GM18517 (cell line): ENCODE results near the gene SPON2.

Source experiments
- ATAC-seq: cut with Tn5 transposase; IDR thresholded peaks from one replicate; pipeline ENCODE4 v1.9.1; 2021; ENCODE audit warnings: mild to moderate bottlenecking, moderate library complexity; ENCODE audit not compliant: unreplicated experiment

The SPON2 gene

GRCh38 chr4:1172228-1172851, at the start of gene SPON2:
TSS of gene SPON2 (minus strand) at chr4:1172583.
- ATAC-seq = no peak

GRCh38 chr4:1221155-1221870, 48.9 kb upstream of the SPON2 start:
- ATAC-seq = no peak

GRCh38 chr4:1220566-1220965, 48.2 kb upstream of the SPON2 start:
- no peak for ATAC-seq

GRCh38 chr4:1219566-1219950, 47.2 kb upstream of the SPON2 start:
- ATAC-seq = no peak

GRCh38 chr4:1218634-1219565, 46.5 kb upstream of the SPON2 start:
- ATAC-seq = peak; percentile 81

- ATAC-seq = no peak
These were observed 45.0 kb upstream of the SPON2 start for GRCh38 chr4:1217366-1217765.

GRCh38 chr4:1216869-1217294, 44.5 kb upstream of the SPON2 start:
- ATAC-seq = no peak

GRCh38 chr4:1216076-1216614, 43.8 kb upstream of the SPON2 start:
- no peak for ATAC-seq

- peak; percentile 37 for ATAC-seq
These were observed 43.0 kb upstream of the SPON2 start for GRCh38 chr4:1215141-1216075.

GRCh38 chr4:1214101-1215095, 42.0 kb upstream of the SPON2 start:
- ATAC-seq = no peak

- no peak for ATAC-seq
These were observed 41.1 kb upstream of the SPON2 start for GRCh38 chr4:1213336-1213995.

GRCh38 chr4:1212546-1213335, 40.4 kb upstream of the SPON2 start:
- ATAC-seq = no peak

- ATAC-seq = no peak
These were observed 39.6 kb upstream of the SPON2 start for GRCh38 chr4:1211891-1212545.

GRCh38 chr4:1211371-1211770, 39.0 kb upstream of the SPON2 start:
- ATAC-seq = no peak

- no peak for ATAC-seq
These were observed 38.6 kb upstream of the SPON2 start for GRCh38 chr4:1210971-1211370.

GRCh38 chr4:1210241-1210841, 38.0 kb upstream of the SPON2 start:
- no peak for ATAC-seq

- no peak for ATAC-seq
These were observed 37.4 kb upstream of the SPON2 start for GRCh38 chr4:1209821-1210220.
